Fibroblast of lung (primary cell): ENCODE data around the gene CCT8. TPM values are rescaled to one million over a fixed set of nuclear protein-coding genes. Genes with fewer than 3 reads are reported as not detected.

Experiments
- DNase-seq, 2 donors: peaks; one replicate each; pipeline versions ENCODE4 v3.0.0 to v3.0.0-alpha.2; 2010; ENCODE audit warnings: low read depth in 2 of 2
- H2AFZ ChIP-seq: 2 replicates; pipeline ENCODE4 v1.5.1; 2012; ENCODE audit warnings: low read length, control low read depth, inconsistent platforms
- H3K27ac ChIP-seq: 2 replicates; pipeline ENCODE4 v1.5.1; 2011; ENCODE audit warnings: low read length, control low read depth; ENCODE audit not compliant: insufficient read depth
- H3K27me3 ChIP-seq: 2 replicates; pipeline ENCODE4 v1.5.1; 2011; ENCODE audit warnings: mild to moderate bottlenecking, low read length; ENCODE audit not compliant: control insufficient read depth, insufficient read depth
- H3K36me3 ChIP-seq: 2 replicates; pipeline ENCODE4 v1.5.1; 2011; ENCODE audit warnings: low read length; ENCODE audit not compliant: control insufficient read depth, insufficient read depth
- H3K4me1 ChIP-seq: 2 replicates; pipeline ENCODE4 v1.5.1; 2011; ENCODE audit warnings: low read length; ENCODE audit not compliant: control insufficient read depth, insufficient read depth; ENCODE audit errors: extremely low read depth
- H3K4me2 ChIP-seq: 2 replicates; pipeline ENCODE4 v1.5.1; 2011; ENCODE audit warnings: low read length, control low read depth; ENCODE audit not compliant: insufficient read depth; ENCODE audit errors: extremely low read depth
- H3K4me3 ChIP-seq, 4 experiments: fragments of 200-600 bp in 1 of 4; sonication (generic) in 1 of 4; replicated peaks in 1 of 4; 2 replicates each; pipeline ENCODE4 v1.5.1; 2011 to 2016; ENCODE audit warnings: low read length in 4 of 4, low read depth in 3 of 4, mild to moderate bottlenecking in 3 of 4, control low read depth in 2 of 4, inconsistent platforms in 1 of 4, mixed read lengths in 1 of 4; ENCODE audit not compliant: insufficient read depth in 1 of 4; ENCODE audit errors: control extremely low read depth in 1 of 4
- H3K79me2 ChIP-seq: 2 replicates; pipeline ENCODE4 v1.5.1; 2012; ENCODE audit warnings: mild to moderate bottlenecking, low read length, inconsistent platforms; ENCODE audit not compliant: control insufficient read depth, insufficient read depth
- H3K9ac ChIP-seq: 2 replicates; pipeline ENCODE4 v1.5.1; 2011; ENCODE audit warnings: mild to moderate bottlenecking, low read length, control low read depth; ENCODE audit not compliant: insufficient read depth
- H3K9me3 ChIP-seq: 2 replicates; pipeline ENCODE4 v1.5.1; 2012; ENCODE audit warnings: low read depth, low read length; ENCODE audit not compliant: control insufficient read depth, insufficient read depth
- H4K20me1 ChIP-seq: 2 replicates; pipeline ENCODE4 v1.5.1; 2011; ENCODE audit warnings: low read length; ENCODE audit not compliant: control insufficient read depth, insufficient read depth; ENCODE audit errors: extremely low read depth
- CTCF ChIP-seq, 2 donors: IDR thresholded peaks in 1 of 2; conservative IDR thresholded peaks in 1 of 2; 1 replicate in 1 of 2; 2 replicates in 1 of 2; pipeline ENCODE4 v1.5.1; 2011 to 2012; ENCODE audit warnings: low read length in 2 of 2, control low read depth in 1 of 2, inconsistent platforms in 1 of 2, low read depth in 1 of 2, mild to moderate bottlenecking in 1 of 2
- EZH2 ChIP-seq: IDR thresholded peaks from 2 replicates; pipeline ENCODE4 v1.5.1; 2012; ENCODE audit warnings: low read length, control low read depth, mild to moderate bottlenecking; ENCODE audit errors: missing control alignments
- polyA plus RNA-seq, 2 donors: library from polyadenylated mRNA; depleted of rRNA in 1 of 2; stranded (reverse) in 1 of 2; unstranded in 1 of 2; fragments of >200 nt; gene quantifications; 2 replicates each; pipeline ENCODE4 v1.2.1, GENCODE V29; 2011 to 2012; ENCODE audit warnings: missing spikeins in 1 of 2
- total RNA-seq: library from RNA; depleted of rRNA; stranded (reverse); fragments of >200 nt; gene quantifications from 2 replicates; pipeline ENCODE4 v1.2.1, GENCODE V29; 2014

CCT8 gene
- total and polyA plus RNA-seq, 2 donors (not counting 1 experiment from before 2014, with no cell fraction given): 207 to 209 TPM

DNA sequence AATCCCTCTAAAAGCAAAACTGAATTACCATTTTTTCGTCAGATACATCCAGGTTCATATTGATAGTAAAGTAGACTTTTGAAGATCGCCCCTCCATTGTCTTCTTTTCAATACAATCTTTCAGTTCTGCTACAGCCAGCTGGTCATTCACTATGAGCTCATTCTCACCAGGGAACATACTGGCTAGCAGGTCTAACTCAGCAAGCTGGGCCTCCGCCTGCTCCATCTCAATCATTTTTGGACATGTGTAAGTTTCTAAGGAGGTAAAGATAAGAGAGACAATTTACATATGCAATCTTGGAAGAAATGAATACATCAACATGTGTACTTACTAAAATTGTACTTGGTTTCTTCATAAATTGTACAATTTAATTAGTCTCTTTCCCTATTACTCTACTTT lies 65.1 kb downstream of the CCT8 start:
- no peak for DNase-seq
- TF ChIP-seq EZH2 (no peak), CTCF (conservative IDR thresholded peaks at IDR 0.05 in 1 of 2, IDR thresholded peaks at IDR 0.05 in 1 of 2; ENCODE audit: low read depth in 1 of 2, low read length in 2 of 2) (no peak)
- H3K9ac ChIP-seq: no peak overlapping the region
- H3K9me3 ChIP-seq: no peaks in the 10 kb centered on the region
- H2AFZ ChIP-seq: no peak overlapping the region
- no peaks in the 10 kb centered on the region for H3K4me1 ChIP-seq
- no peak overlapping the region for H3K4me2 ChIP-seq
- H3K4me3 ChIP-seq: no peak overlapping the region
- no peaks in the 10 kb centered on the region for H3K27me3 ChIP-seq
- H3K79me2 ChIP-seq: no peaks in the 10 kb centered on the region
- H3K27ac ChIP-seq: no peak overlapping the region
- H3K36me3 ChIP-seq: no peaks in the 10 kb centered on the region
- no peaks in the 10 kb centered on the region for H4K20me1 ChIP-seq

GRCh38 chr21:29007810-29008209 lies 65.6 kb downstream of the CCT8 start:
- TF ChIP-seq EZH2: no peak
- no peak for TF ChIP-seq CTCF (conservative IDR thresholded peaks at IDR 0.05 in 1 of 2, IDR thresholded peaks at IDR 0.05 in 1 of 2; ENCODE audit: low read depth in 1 of 2, low read length in 2 of 2)
- H4K20me1 ChIP-seq: no peaks in the 10 kb centered on the region
- no peaks in the 10 kb centered on the region for H3K4me1 ChIP-seq
- no peaks in the 10 kb centered on the region for H3K27me3 ChIP-seq
- no peak overlapping the region for H3K9ac ChIP-seq
- no peak overlapping the region for H3K4me3 ChIP-seq
- no peak overlapping the region for H3K4me2 ChIP-seq
- H3K36me3 ChIP-seq: no peaks in the 10 kb centered on the region
- H3K9me3 ChIP-seq: no peaks in the 10 kb centered on the region
- H3K27ac ChIP-seq: no peak overlapping the region
- no peak for DNase-seq
- no peak overlapping the region for H2AFZ ChIP-seq
- no peaks in the 10 kb centered on the region for H3K79me2 ChIP-seq

- Histone ChIP-seq H3K4me2 (no peak overlapping the region), H3K9ac (no peak overlapping the region), H3K4me1 (no peaks in the 10 kb centered on the region), H3K27me3 (no peaks in the 10 kb centered on the region), H2AFZ (no peak overlapping the region), H4K20me1 (no peaks in the 10 kb centered on the region), H3K9me3 (no peaks in the 10 kb centered on the region), H3K79me2 (no peaks in the 10 kb centered on the region), H3K4me3 (no peak overlapping the region), H3K27ac (no peak overlapping the region), H3K36me3 (no peaks in the 10 kb centered on the region)
- TF ChIP-seq CTCF (conservative IDR thresholded peaks at IDR 0.05 in 1 of 2, IDR thresholded peaks at IDR 0.05 in 1 of 2; ENCODE audit: low read depth in 1 of 2, low read length in 2 of 2): no peak
- TF ChIP-seq EZH2: no peak
- DNase-seq: no peak
Observed at GRCh38 chr21:29007135-29007534, 66.3 kb downstream of the CCT8 start.

Other genes with a start within 250 kb of the CCT8 start
- gene LTN1, start 80.8 kb downstream of the CCT8 start, total RNA-seq: 20.8 and 22.3 TPM in 2 replicates
- 10.4 and 12.6 TPM in 2 replicates for gene LTN1, start 80.8 kb downstream of the CCT8 start, polyA plus RNA-seq
- 15.2 and 17.2 TPM in 2 replicates for gene RWDD2B, start 54.3 kb downstream of the CCT8 start, total RNA-seq
- 26.5 and 31.1 TPM in 2 replicates for gene RWDD2B, start 54.3 kb downstream of the CCT8 start, polyA plus RNA-seq
- gene USP16, start 49.0 kb downstream of the CCT8 start, total RNA-seq: 32.2 and 32.6 TPM in 2 replicates
- gene USP16, start 49.0 kb downstream of the CCT8 start, polyA plus RNA-seq: 28.6 and 34.4 TPM in 2 replicates
- gene MAP3K7CL, start 57.0 kb upstream of the CCT8 start, total RNA-seq: 50.6 and 176 TPM in 2 replicates
- gene MAP3K7CL, start 57.0 kb upstream of the CCT8 start, polyA plus RNA-seq: 58.3 and 91.7 TPM in 2 replicates
- gene BACH1, start 225.3 kb upstream of the CCT8 start, total RNA-seq: 127 and 138 TPM in 2 replicates
- gene BACH1, start 225.3 kb upstream of the CCT8 start, polyA plus RNA-seq: 36.4 and 38.2 TPM in 2 replicates